ENCODE results near the gene SPECC1L. TPM values are rescaled to one million over a fixed set of nuclear protein-coding genes. Genes with fewer than 3 reads are reported as not detected.
A peak's percentile ranks its signal among the peaks of the same experiment; 100 is the strongest.
"Not testable (repeated sequence)": the region's sequence is repeated elsewhere in the genome, so short reads cannot be mapped to it uniquely, and the experiment has no call there.

Gene SPECC1L
- polyA plus RNA-seq, 4 donors = 6.0 to 29.9 (median 9.9) TPM

GRCh38 chr22:24251286-24251685, 19.3 kb upstream of the SPECC1L start:
- WGBS, 3 donors = 95% methylated on average over 8 to 23 of the region's 28 CpGs; no CpG with 5 or more reads in 1 of the 3 donors
- DNase-seq = not testable (repeated sequence)

GRCh38 chr22:24253126-24253525, 17.5 kb upstream of the SPECC1L start:
- DNase-seq = not testable (repeated sequence)

More at GRCh38 chr22:24251286-24251685, 19.3 kb upstream of the SPECC1L start:
- H3K36me3 ChIP-seq (ENCODE audit: control insufficient read depth in 3 of 3, insufficient read depth in 2 of 3, low read depth in 1 of 3, low read length in 3 of 3); FAIRE-seq; H3K27me3 ChIP-seq (ENCODE audit: control insufficient read depth in 3 of 3, insufficient read depth in 3 of 3, low read length in 3 of 3); H3K4me3 ChIP-seq (ENCODE audit: low read depth in 1 of 3, low read length in 3 of 3); H3K27ac ChIP-seq (ENCODE audit: low read depth in 1 of 3, low read length in 2 of 3); H3K9me3 ChIP-seq (ENCODE audit: control insufficient read depth in 2 of 2, insufficient read depth in 1 of 2, low read depth in 1 of 2, low read length in 1 of 2): not testable (repeated sequence)
- H3K4me1 ChIP-seq (ENCODE audit: control insufficient read depth in 3 of 3, insufficient read depth in 2 of 3, low read depth in 1 of 3, low read length in 2 of 3) = peaks cover 0 to 10% (median 0%) of the 10 kb centered on the region in 3 donors

GRCh38 chr22:24256136-24256535, 14.5 kb upstream of the SPECC1L start:
- not testable (repeated sequence) for DNase-seq; FAIRE-seq; H3K4me3 ChIP-seq (ENCODE audit: low read depth in 1 of 3, low read length in 3 of 3); H3K27ac ChIP-seq (ENCODE audit: low read depth in 1 of 3, low read length in 2 of 3); H3K4me1 ChIP-seq (ENCODE audit: control insufficient read depth in 3 of 3, insufficient read depth in 2 of 3, low read depth in 1 of 3, low read length in 2 of 3); H3K27me3 ChIP-seq (ENCODE audit: control insufficient read depth in 3 of 3, insufficient read depth in 3 of 3, low read length in 3 of 3); H3K9me3 ChIP-seq (ENCODE audit: control insufficient read depth in 2 of 2, insufficient read depth in 1 of 2, low read depth in 1 of 2, low read length in 1 of 2); H3K36me3 ChIP-seq (ENCODE audit: control insufficient read depth in 3 of 3, insufficient read depth in 2 of 3, low read depth in 1 of 3, low read length in 3 of 3)
- WGBS, 3 donors = 89 to 94% (median 92%) methylated on average over 7 to 11 of the region's 13 CpGs

More at GRCh38 chr22:24253126-24253525, 17.5 kb upstream of the SPECC1L start:
- H3K9me3 ChIP-seq (ENCODE audit: control insufficient read depth in 2 of 2, insufficient read depth in 1 of 2, low read depth in 1 of 2, low read length in 1 of 2); H3K27me3 ChIP-seq (ENCODE audit: control insufficient read depth in 3 of 3, insufficient read depth in 3 of 3, low read length in 3 of 3); FAIRE-seq; H3K4me1 ChIP-seq (ENCODE audit: control insufficient read depth in 3 of 3, insufficient read depth in 2 of 3, low read depth in 1 of 3, low read length in 2 of 3); H3K36me3 ChIP-seq (ENCODE audit: control insufficient read depth in 3 of 3, insufficient read depth in 2 of 3, low read depth in 1 of 3, low read length in 3 of 3); H3K4me3 ChIP-seq (ENCODE audit: low read depth in 1 of 3, low read length in 3 of 3); H3K27ac ChIP-seq (ENCODE audit: low read depth in 1 of 3, low read length in 2 of 3): not testable (repeated sequence)
- 89 to 93% (median 92%) methylated on average over 10 to 12 of the region's 12 CpGs for WGBS, 3 donors

- H3K27me3 ChIP-seq (ENCODE audit: control insufficient read depth in 3 of 3, insufficient read depth in 3 of 3, low read length in 3 of 3); H3K4me3 ChIP-seq (ENCODE audit: low read depth in 1 of 3, low read length in 3 of 3); FAIRE-seq; H3K9me3 ChIP-seq (ENCODE audit: control insufficient read depth in 2 of 2, insufficient read depth in 1 of 2, low read depth in 1 of 2, low read length in 1 of 2); H3K36me3 ChIP-seq (ENCODE audit: control insufficient read depth in 3 of 3, insufficient read depth in 2 of 3, low read depth in 1 of 3, low read length in 3 of 3); H3K4me1 ChIP-seq (ENCODE audit: control insufficient read depth in 3 of 3, insufficient read depth in 2 of 3, low read depth in 1 of 3, low read length in 2 of 3); H3K27ac ChIP-seq (ENCODE audit: low read depth in 1 of 3, low read length in 2 of 3); DNase-seq: not testable (repeated sequence)
- WGBS, 3 donors = 92 to 96% (median 94%) methylated on average over 5 to 6 of the region's 7 CpGs
These were observed 13.9 kb upstream of the SPECC1L start for GRCh38 chr22:24256736-24257135.

- not testable (repeated sequence) for H3K9me3 ChIP-seq (ENCODE audit: control insufficient read depth in 2 of 2, insufficient read depth in 1 of 2, low read depth in 1 of 2, low read length in 1 of 2); FAIRE-seq; H3K4me3 ChIP-seq (ENCODE audit: low read depth in 1 of 3, low read length in 3 of 3); H3K27ac ChIP-seq (ENCODE audit: low read depth in 1 of 3, low read length in 2 of 3); H3K27me3 ChIP-seq (ENCODE audit: control insufficient read depth in 3 of 3, insufficient read depth in 3 of 3, low read length in 3 of 3); H3K4me1 ChIP-seq (ENCODE audit: control insufficient read depth in 3 of 3, insufficient read depth in 2 of 3, low read depth in 1 of 3, low read length in 2 of 3); H3K36me3 ChIP-seq (ENCODE audit: control insufficient read depth in 3 of 3, insufficient read depth in 2 of 3, low read depth in 1 of 3, low read length in 3 of 3)
- 0 to 8% (median 7%) methylated on average over 4 to 9 of the region's 10 CpGs for WGBS, 3 donors
- peak; percentile 62 to 72 for DNase-seq
These were observed 11.2 kb upstream of the SPECC1L start for GRCh38 chr22:24259459-24259858.

GRCh38 chr22:24262185-24262749, 8.4 kb upstream of the SPECC1L start:
- H3K4me1 ChIP-seq (ENCODE audit: control insufficient read depth in 3 of 3, insufficient read depth in 2 of 3, low read depth in 1 of 3, low read length in 2 of 3); H3K9me3 ChIP-seq (ENCODE audit: control insufficient read depth in 2 of 2, insufficient read depth in 1 of 2, low read depth in 1 of 2, low read length in 1 of 2); H3K27me3 ChIP-seq (ENCODE audit: control insufficient read depth in 3 of 3, insufficient read depth in 3 of 3, low read length in 3 of 3); DNase-seq; FAIRE-seq; H3K27ac ChIP-seq (ENCODE audit: low read depth in 1 of 3, low read length in 2 of 3); H3K36me3 ChIP-seq (ENCODE audit: control insufficient read depth in 3 of 3, insufficient read depth in 2 of 3, low read depth in 1 of 3, low read length in 3 of 3); H3K4me3 ChIP-seq (ENCODE audit: low read depth in 1 of 3, low read length in 3 of 3): not testable (repeated sequence)
- WGBS, 3 donors = 86 to 93% (median 91%) methylated on average over 18 of the region's 18 CpGs

- not testable (repeated sequence) for FAIRE-seq; H3K36me3 ChIP-seq (ENCODE audit: control insufficient read depth in 3 of 3, insufficient read depth in 2 of 3, low read depth in 1 of 3, low read length in 3 of 3); H3K27me3 ChIP-seq (ENCODE audit: control insufficient read depth in 3 of 3, insufficient read depth in 3 of 3, low read length in 3 of 3); H3K4me3 ChIP-seq (ENCODE audit: low read depth in 1 of 3, low read length in 3 of 3); H3K9me3 ChIP-seq (ENCODE audit: control insufficient read depth in 2 of 2, insufficient read depth in 1 of 2, low read depth in 1 of 2, low read length in 1 of 2); H3K27ac ChIP-seq (ENCODE audit: low read depth in 1 of 3, low read length in 2 of 3); H3K4me1 ChIP-seq (ENCODE audit: control insufficient read depth in 3 of 3, insufficient read depth in 2 of 3, low read depth in 1 of 3, low read length in 2 of 3); DNase-seq
- WGBS, 3 donors = 92 to 95% (median 95%) methylated on average over 14 to 19 of the region's 19 CpGs
These were observed 7.2 kb upstream of the SPECC1L start for GRCh38 chr22:24263479-24263878.

GRCh38 chr22:24264329-24264896, 6.2 kb upstream of the SPECC1L start:
- H3K27me3 ChIP-seq (ENCODE audit: control insufficient read depth in 3 of 3, insufficient read depth in 3 of 3, low read length in 3 of 3); DNase-seq; H3K9me3 ChIP-seq (ENCODE audit: control insufficient read depth in 2 of 2, insufficient read depth in 1 of 2, low read depth in 1 of 2, low read length in 1 of 2); FAIRE-seq; H3K36me3 ChIP-seq (ENCODE audit: control insufficient read depth in 3 of 3, insufficient read depth in 2 of 3, low read depth in 1 of 3, low read length in 3 of 3); H3K4me3 ChIP-seq (ENCODE audit: low read depth in 1 of 3, low read length in 3 of 3); H3K4me1 ChIP-seq (ENCODE audit: control insufficient read depth in 3 of 3, insufficient read depth in 2 of 3, low read depth in 1 of 3, low read length in 2 of 3): not testable (repeated sequence)
- peak overlapping the region in 1 of 3 donors; percentile 0 for H3K27ac ChIP-seq (ENCODE audit: low read depth in 1 of 3, low read length in 2 of 3)
- 86 to 97% (median 96%) methylated on average over 2 to 3 of the region's 9 CpGs for WGBS, 3 donors

- FAIRE-seq (no peak), DNase-seq (no peak)
- peaks cover 0 to 3% (median 0%) of the 10 kb centered on the region in 3 donors for H3K4me1 ChIP-seq (ENCODE audit: control insufficient read depth in 3 of 3, insufficient read depth in 2 of 3, low read depth in 1 of 3, low read length in 2 of 3)
- H3K4me3 ChIP-seq (ENCODE audit: low read depth in 1 of 3, low read length in 3 of 3) = no peak overlapping the region
- no peaks in the 10 kb centered on the region for H3K36me3 ChIP-seq (ENCODE audit: control insufficient read depth in 3 of 3, insufficient read depth in 2 of 3, low read depth in 1 of 3, low read length in 3 of 3)
- no peak overlapping the region for H3K27ac ChIP-seq (ENCODE audit: low read depth in 1 of 3, low read length in 2 of 3)
- no peaks in the 10 kb centered on the region for H3K27me3 ChIP-seq (ENCODE audit: control insufficient read depth in 3 of 3, insufficient read depth in 3 of 3, low read length in 3 of 3)
- no peaks in the 10 kb centered on the region for H3K9me3 ChIP-seq (ENCODE audit: control insufficient read depth in 2 of 2, insufficient read depth in 1 of 2, low read depth in 1 of 2, low read length in 1 of 2)
These were observed 4.9 kb upstream of the SPECC1L start for GRCh38 chr22:24265734-24266133.

All from small intestine (tissue), 7 donors.